Measurements from ENCODE around the gene KRTAP10-3. TPM values are rescaled to one million over a fixed set of nuclear protein-coding genes. Genes with fewer than 3 reads are reported as not detected.

KRTAP10-3 gene
- total RNA-seq, 6 donors from 2014 or later, result not detected

- H3K27ac ChIP-seq, result no peak overlapping the region
- no peak for DNase-seq
- H3K9me3 ChIP-seq, result no peaks in the 10 kb centered on the region
- no peaks in the 10 kb centered on the region for H3K4me1 ChIP-seq
- TF ChIP-seq EP300 (IDR thresholded peaks at IDR 0.05) (no peak), CTCF (IDR thresholded peaks at IDR 0.05) (no peak), POLR2A (IDR thresholded peaks at IDR 0.05) (no peak), POLR2AphosphoS5 (IDR thresholded peaks at IDR 0.05) (no peak)
- 78 to 96% methylated on average over 9 to 15 of the region's 15 CpGs for WGBS, 2 donors
- no peak for ATAC-seq (ENCODE audit: low FRiP score in 2 of 2)
- H3K27me3 ChIP-seq, result peaks cover 0 to 7% (median 0%) of the 10 kb centered on the region in 4 donors
- H3K36me3 ChIP-seq, result no peaks in the 10 kb centered on the region
- H3K4me3 ChIP-seq, result no peak overlapping the region
Observed at GRCh38 chr21:44517175-44517899, 41.3 kb downstream of the KRTAP10-3 start.

GRCh38 chr21:44516828-44517174 lies 41.8 kb downstream of the KRTAP10-3 start:
- TF ChIP-seq POLR2AphosphoS5 (IDR thresholded peaks at IDR 0.05) (no peak), EP300 (IDR thresholded peaks at IDR 0.05) (no peak), POLR2A (IDR thresholded peaks at IDR 0.05) (no peak), CTCF (IDR thresholded peaks at IDR 0.05) (no peak)
- Histone ChIP-seq H3K36me3 (no peaks in the 10 kb centered on the region), H3K4me3 (no peak overlapping the region), H3K27me3 (peaks cover 0 to 7% (median 0%) of the 10 kb centered on the region in 4 donors), H3K9me3 (no peaks in the 10 kb centered on the region), H3K27ac (no peak overlapping the region), H3K4me1 (no peaks in the 10 kb centered on the region)
- ATAC-seq (ENCODE audit: low FRiP score in 2 of 2) (no peak), DNase-seq (no peak)
- 92 to 93% methylated on average over 10 of the region's 10 CpGs for WGBS, 2 donors

GRCh38 chr21:44516342-44516741 lies 42.3 kb downstream of the KRTAP10-3 start:
- DNase-seq, result no peak
- no peak for TF ChIP-seq POLR2A (IDR thresholded peaks at IDR 0.05)
- TF ChIP-seq POLR2AphosphoS5 (IDR thresholded peaks at IDR 0.05), result no peak
- no peak for TF ChIP-seq EP300 (IDR thresholded peaks at IDR 0.05)
- TF ChIP-seq CTCF (IDR thresholded peaks at IDR 0.05), result no peak
- no peak overlapping the region for H3K27ac ChIP-seq
- WGBS, 2 donors, result 90 to 97% methylated on average over 12 to 13 of the region's 13 CpGs
- no peaks in the 10 kb centered on the region for H3K9me3 ChIP-seq
- H3K4me3 ChIP-seq, result no peak overlapping the region
- ATAC-seq (ENCODE audit: low FRiP score in 2 of 2), result no peak
- H3K4me1 ChIP-seq, result no peaks in the 10 kb centered on the region
- H3K27me3 ChIP-seq, result peaks cover 0 to 7% (median 0%) of the 10 kb centered on the region in 4 donors
- no peaks in the 10 kb centered on the region for H3K36me3 ChIP-seq

GRCh38 chr21:44515359-44516165 lies 43.0 kb downstream of the KRTAP10-3 start:
- H3K4me3 ChIP-seq, result no peak overlapping the region
- H3K36me3 ChIP-seq, result no peaks in the 10 kb centered on the region
- H3K4me1 ChIP-seq, result peaks cover 0 to 3% (median 3%) of the 10 kb centered on the region in 4 donors
- H3K27ac ChIP-seq, result no peak overlapping the region
- DNase-seq (no peak), ATAC-seq (ENCODE audit: low FRiP score in 2 of 2) (no peak)
- WGBS, 2 donors, result 86 to 88% methylated on average over 24 to 32 of the region's 32 CpGs
- H3K27me3 ChIP-seq, result peaks cover 0 to 7% (median 0%) of the 10 kb centered on the region in 4 donors
- TF ChIP-seq EP300 (IDR thresholded peaks at IDR 0.05), result no peak
- H3K9me3 ChIP-seq, result no peaks in the 10 kb centered on the region

GRCh38 chr21:44514746-44515358 lies 43.7 kb downstream of the KRTAP10-3 start:
- Histone ChIP-seq H3K27me3 (peaks cover 0 to 1% (median 0%) of the 10 kb centered on the region in 4 donors), H3K4me1 (peaks cover 0 to 10% (median 10%) of the 10 kb centered on the region in 4 donors), H3K9me3 (no peaks in the 10 kb centered on the region), H3K36me3 (no peaks in the 10 kb centered on the region), H3K4me3 (no peak overlapping the region), H3K27ac (no peak overlapping the region)
- whole genome bisulfite sequencing, 2 donors, result 57 to 64% methylated on average over 10 to 11 of the region's 11 CpGs
- ATAC-seq (ENCODE audit: low FRiP score in 2 of 2), result no peak
- TF ChIP-seq POLR2A (IDR thresholded peaks at IDR 0.05) (no peak), EP300 (IDR thresholded peaks at IDR 0.05) (no peak), POLR2AphosphoS5 (IDR thresholded peaks at IDR 0.05) (no peak), CTCF (IDR thresholded peaks at IDR 0.05) (no peak)
- DNase-seq, result no peak
